T-helper 2 cell (primary cell): ENCODE results near the gene CDK5RAP2.

Experiments
- DNase-seq, 5 experiments: peaks; one replicate each; pipeline versions ENCODE4 v3.0.0 to v3.0.0-alpha.2; 2012 to 2022

Gene CDK5RAP2

GRCh38 chr9:120395376-120395775 is 184.6 kb downstream of the CDK5RAP2 start:
- DNase-seq = no peak

- peak in 2 of 5 experiments; percentile 6 to 78 for DNase-seq
These were observed 185.8 kb downstream of the CDK5RAP2 start for GRCh38 chr9:120394058-120394669.

GRCh38 chr9:120393386-120394057 is 186.4 kb downstream of the CDK5RAP2 start:
- DNase-seq = no peak

- no peak for DNase-seq
These were observed 187.3 kb downstream of the CDK5RAP2 start for GRCh38 chr9:120392711-120393110.

GRCh38 chr9:120392245-120392644 is 187.7 kb downstream of the CDK5RAP2 start:
- no peak for DNase-seq

GRCh38 chr9:120391691-120392090 is 188.3 kb downstream of the CDK5RAP2 start:
- DNase-seq = no peak

GRCh38 chr9:120390637-120391190 is 189.3 kb downstream of the CDK5RAP2 start:
- DNase-seq = no peak

GRCh38 chr9:120389867-120390266 is 190.1 kb downstream of the CDK5RAP2 start:
- DNase-seq = no peak

GRCh38 chr9:120389300-120389699 is 190.7 kb downstream of the CDK5RAP2 start:
- DNase-seq = no peak

GRCh38 chr9:120388003-120388855 is 191.7 kb downstream of the CDK5RAP2 start:
- DNase-seq = no peak

- DNase-seq = no peak
These were observed 192.5 kb downstream of the CDK5RAP2 start for GRCh38 chr9:120387257-120388002.

- DNase-seq = no peak
These were observed 193.4 kb downstream of the CDK5RAP2 start for GRCh38 chr9:120386390-120387131.

GRCh38 chr9:120385606-120386389 is 194.2 kb downstream of the CDK5RAP2 start:
- no peak for DNase-seq

GRCh38 chr9:120384925-120385272 is 195.1 kb downstream of the CDK5RAP2 start:
- no peak for DNase-seq

- DNase-seq = no peak
These were observed 195.7 kb downstream of the CDK5RAP2 start for GRCh38 chr9:120383999-120384924.

GRCh38 chr9:120383611-120383998 is 196.4 kb downstream of the CDK5RAP2 start:
- DNase-seq = no peak

- no peak for DNase-seq
These were observed 197.5 kb downstream of the CDK5RAP2 start for GRCh38 chr9:120382453-120382852.

GRCh38 chr9:120381839-120382238 is 198.1 kb downstream of the CDK5RAP2 start:
- DNase-seq = no peak

GRCh38 chr9:120379611-120380010 is 200.4 kb downstream of the CDK5RAP2 start:
- no peak for DNase-seq

- no peak for DNase-seq
These were observed 201.3 kb downstream of the CDK5RAP2 start for GRCh38 chr9:120378680-120379079.
